HG03575 (cell line): Measurements from ENCODE around the gene PKD2L1.

ENCODE experiments used
- ATAC-seq: cut with Tn5 transposase; IDR thresholded peaks from one replicate; pipeline ENCODE4 v1.9.1; 2021; ENCODE audit not compliant: unreplicated experiment, insufficient number of reproducible peaks, low FRiP score; ENCODE audit errors: extremely low read depth

PKD2L1 gene

GRCh38 chr10:100238429-100238828 lies 91.6 kb downstream of the PKD2L1 start:
- ATAC-seq = no peak
